Measurements from ENCODE around the gene CAPN5.

DNA sequence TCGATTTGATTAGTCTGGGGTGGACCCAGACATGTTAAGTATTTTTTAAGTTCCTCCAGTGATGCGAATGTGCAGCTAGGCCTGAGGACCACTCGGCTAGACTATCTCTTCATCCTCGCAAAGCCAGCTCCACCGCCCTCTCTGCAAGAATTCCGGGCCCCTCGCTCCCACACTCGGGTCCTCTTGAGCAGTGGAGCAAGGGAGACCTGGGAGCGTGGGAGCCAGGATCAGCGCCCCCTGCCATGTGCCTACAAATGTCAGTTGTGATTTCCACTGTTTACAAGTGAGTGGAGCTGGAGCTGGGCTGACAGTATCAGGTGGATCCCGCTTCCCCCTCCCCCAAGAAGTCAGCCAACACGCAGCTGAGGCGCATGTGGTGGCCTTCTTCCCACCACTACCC lies 25.9 kb upstream of the CAPN5 start:
- TF ChIP-seq, protein P1, sequence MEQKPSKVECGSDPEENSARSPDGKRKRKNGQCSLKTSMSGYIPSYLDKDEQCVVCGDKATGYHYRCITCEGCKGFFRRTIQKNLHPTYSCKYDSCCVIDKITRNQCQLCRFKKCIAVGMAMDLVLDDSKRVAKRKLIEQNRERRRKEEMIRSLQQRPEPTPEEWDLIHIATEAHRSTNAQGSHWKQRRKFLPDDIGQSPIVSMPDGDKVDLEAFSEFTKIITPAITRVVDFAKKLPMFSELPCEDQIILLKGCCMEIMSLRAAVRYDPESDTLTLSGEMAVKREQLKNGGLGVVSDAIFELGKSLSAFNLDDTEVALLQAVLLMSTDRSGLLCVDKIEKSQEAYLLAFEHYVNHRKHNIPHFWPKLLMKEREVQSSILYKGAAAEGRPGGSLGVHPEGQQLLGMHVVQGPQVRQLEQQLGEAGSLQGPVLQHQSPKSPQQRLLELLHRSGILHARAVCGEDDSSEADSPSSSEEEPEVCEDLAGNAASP (CRISPR knock-in tag; IDR thresholded peaks at IDR 0.05; ENCODE audit: borderline replicate concordance) = no peak
- TF ChIP-seq HMG20B (CRISPR knock-in tag; conservative IDR thresholded peaks at IDR 0.05) = no peak
- no peak for TF ChIP-seq ZNF143 (CRISPR knock-in tag; IDR thresholded peaks at IDR 0.05)
- TF ChIP-seq, protein P2, sequence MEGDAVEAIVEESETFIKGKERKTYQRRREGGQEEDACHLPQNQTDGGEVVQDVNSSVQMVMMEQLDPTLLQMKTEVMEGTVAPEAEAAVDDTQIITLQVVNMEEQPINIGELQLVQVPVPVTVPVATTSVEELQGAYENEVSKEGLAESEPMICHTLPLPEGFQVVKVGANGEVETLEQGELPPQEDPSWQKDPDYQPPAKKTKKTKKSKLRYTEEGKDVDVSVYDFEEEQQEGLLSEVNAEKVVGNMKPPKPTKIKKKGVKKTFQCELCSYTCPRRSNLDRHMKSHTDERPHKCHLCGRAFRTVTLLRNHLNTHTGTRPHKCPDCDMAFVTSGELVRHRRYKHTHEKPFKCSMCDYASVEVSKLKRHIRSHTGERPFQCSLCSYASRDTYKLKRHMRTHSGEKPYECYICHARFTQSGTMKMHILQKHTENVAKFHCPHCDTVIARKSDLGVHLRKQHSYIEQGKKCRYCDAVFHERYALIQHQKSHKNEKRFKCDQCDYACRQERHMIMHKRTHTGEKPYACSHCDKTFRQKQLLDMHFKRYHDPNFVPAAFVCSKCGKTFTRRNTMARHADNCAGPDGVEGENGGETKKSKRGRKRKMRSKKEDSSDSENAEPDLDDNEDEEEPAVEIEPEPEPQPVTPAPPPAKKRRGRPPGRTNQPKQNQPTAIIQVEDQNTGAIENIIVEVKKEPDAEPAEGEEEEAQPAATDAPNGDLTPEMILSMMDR (CRISPR knock-in tag; IDR thresholded peaks at IDR 0.05) = peak; percentile 41
- TF ChIP-seq ZSCAN20 (CRISPR knock-in tag; IDR thresholded peaks at IDR 0.05; ENCODE audit: borderline replicate concordance) = no peak
- no peak; the same call in 1 of the 2 replicates for TF ChIP-seq SALL1 (CRISPR knock-in tag; IDR thresholded peaks at IDR 0.05)
- no peak for TF ChIP-seq KDM1A (CRISPR knock-in tag; IDR thresholded peaks at IDR 0.05)
- TF ChIP-seq ZNF691 (CRISPR knock-in tag; IDR thresholded peaks at IDR 0.05; ENCODE audit: borderline replicate concordance, low read depth) = no peak
- TF ChIP-seq ZNF563 (CRISPR knock-in tag; IDR thresholded peaks at IDR 0.05) = no peak
- no peak for TF ChIP-seq ZNF274 (CRISPR knock-in tag; IDR thresholded peaks at IDR 0.05)
- TF ChIP-seq ZZZ3 (CRISPR knock-in tag; IDR thresholded peaks at IDR 0.05; ENCODE audit: borderline replicate concordance) = no peak
- TF ChIP-seq KAT7 (CRISPR knock-in tag; IDR thresholded peaks at IDR 0.05; ENCODE audit: borderline replicate concordance) = no peak
- TF ChIP-seq, protein P3, sequence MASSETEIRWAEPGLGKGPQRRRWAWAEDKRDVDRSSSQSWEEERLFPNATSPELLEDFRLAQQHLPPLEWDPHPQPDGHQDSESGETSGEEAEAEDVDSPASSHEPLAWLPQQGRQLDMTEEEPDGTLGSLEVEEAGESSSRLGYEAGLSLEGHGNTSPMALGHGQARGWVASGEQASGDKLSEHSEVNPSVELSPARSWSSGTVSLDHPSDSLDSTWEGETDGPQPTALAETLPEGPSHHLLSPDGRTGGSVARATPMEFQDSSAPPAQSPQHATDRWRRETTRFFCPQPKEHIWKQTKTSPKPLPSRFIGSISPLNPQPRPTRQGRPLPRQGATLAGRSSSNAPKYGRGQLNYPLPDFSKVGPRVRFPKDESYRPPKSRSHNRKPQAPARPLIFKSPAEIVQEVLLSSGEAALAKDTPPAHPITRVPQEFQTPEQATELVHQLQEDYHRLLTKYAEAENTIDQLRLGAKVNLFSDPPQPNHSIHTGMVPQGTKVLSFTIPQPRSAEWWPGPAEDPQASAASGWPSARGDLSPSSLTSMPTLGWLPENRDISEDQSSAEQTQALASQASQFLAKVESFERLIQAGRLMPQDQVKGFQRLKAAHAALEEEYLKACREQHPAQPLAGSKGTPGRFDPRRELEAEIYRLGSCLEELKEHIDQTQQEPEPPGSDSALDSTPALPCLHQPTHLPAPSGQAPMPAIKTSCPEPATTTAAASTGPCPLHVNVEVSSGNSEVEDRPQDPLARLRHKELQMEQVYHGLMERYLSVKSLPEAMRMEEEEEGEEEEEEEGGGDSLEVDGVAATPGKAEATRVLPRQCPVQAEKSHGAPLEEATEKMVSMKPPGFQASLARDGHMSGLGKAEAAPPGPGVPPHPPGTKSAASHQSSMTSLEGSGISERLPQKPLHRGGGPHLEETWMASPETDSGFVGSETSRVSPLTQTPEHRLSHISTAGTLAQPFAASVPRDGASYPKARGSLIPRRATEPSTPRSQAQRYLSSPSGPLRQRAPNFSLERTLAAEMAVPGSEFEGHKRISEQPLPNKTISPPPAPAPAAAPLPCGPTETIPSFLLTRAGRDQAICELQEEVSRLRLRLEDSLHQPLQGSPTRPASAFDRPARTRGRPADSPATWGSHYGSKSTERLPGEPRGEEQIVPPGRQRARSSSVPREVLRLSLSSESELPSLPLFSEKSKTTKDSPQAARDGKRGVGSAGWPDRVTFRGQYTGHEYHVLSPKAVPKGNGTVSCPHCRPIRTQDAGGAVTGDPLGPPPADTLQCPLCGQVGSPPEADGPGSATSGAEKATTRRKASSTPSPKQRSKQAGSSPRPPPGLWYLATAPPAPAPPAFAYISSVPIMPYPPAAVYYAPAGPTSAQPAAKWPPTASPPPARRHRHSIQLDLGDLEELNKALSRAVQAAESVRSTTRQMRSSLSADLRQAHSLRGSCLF (CRISPR knock-in tag; IDR thresholded peaks at IDR 0.05; ENCODE audit: borderline replicate concordance) = no peak

Measured in HepG2 (cell line).